ENCODE data around the gene ENKD1.
"Not testable (repeated sequence)": the region's sequence is repeated elsewhere in the genome, so short reads cannot be mapped to it uniquely, and the experiment has no call there.

The ENKD1 gene

GRCh38 chr16:67666559-67667452, at the start of gene ENKD1, which contains the start of gene C16orf86:
ENKD1 (minus strand) TSS chr16:67666750; CDS start chr16:67666442, 308 bp downstream.
C16orf86 (plus strand) TSS chr16:67666814; CDS start chr16:67666971, 157 bp downstream.
- peak in 55 of 58 donors; percentile 14 to 83 (median 69) for DNase-seq

- DNase-seq: no peak
Observed at GRCh38 chr16:67716097-67716496, 49.5 kb upstream of the ENKD1 start.

GRCh38 chr16:67714522-67714921, 48.0 kb upstream of the ENKD1 start:
- DNase-seq: no peak

- no peak for DNase-seq
Observed at GRCh38 chr16:67713647-67714273, 47.2 kb upstream of the ENKD1 start.

GRCh38 chr16:67710607-67711006, 44.1 kb upstream of the ENKD1 start:
- no peak for DNase-seq

- no peak for DNase-seq
Observed at GRCh38 chr16:67709050-67709449, 42.5 kb upstream of the ENKD1 start.

- DNase-seq: no peak
Observed at GRCh38 chr16:67708368-67708771, 41.8 kb upstream of the ENKD1 start.

- no peak for DNase-seq
Observed at GRCh38 chr16:67707790-67708189, 41.2 kb upstream of the ENKD1 start.

- no peak for DNase-seq
Observed at GRCh38 chr16:67707210-67707609, 40.7 kb upstream of the ENKD1 start.

- no peak for DNase-seq
Observed at GRCh38 chr16:67704110-67704509, 37.6 kb upstream of the ENKD1 start.

- no peak for DNase-seq
Observed at GRCh38 chr16:67703626-67704025, 37.1 kb upstream of the ENKD1 start.

- DNase-seq: no peak
Observed at GRCh38 chr16:67702130-67702529, 35.6 kb upstream of the ENKD1 start.

- no peak for DNase-seq
Observed at GRCh38 chr16:67701420-67701819, 34.9 kb upstream of the ENKD1 start.

- no peak for DNase-seq
Observed at GRCh38 chr16:67699265-67699664, 32.7 kb upstream of the ENKD1 start.

GRCh38 chr16:67697422-67698185, 31.1 kb upstream of the ENKD1 start:
- DNase-seq: no peak

GRCh38 chr16:67694611-67695010, 28.1 kb upstream of the ENKD1 start:
- no peak for DNase-seq

GRCh38 chr16:67693517-67694285, 27.2 kb upstream of the ENKD1 start:
- DNase-seq: not testable (repeated sequence)

GRCh38 chr16:67685388-67686112, 19.0 kb upstream of the ENKD1 start:
- no peak for DNase-seq

- no peak for DNase-seq
Observed at GRCh38 chr16:67683767-67684166, 17.2 kb upstream of the ENKD1 start.
